ENCODE measurements around the gene RASSF10. TPM values are rescaled to one million over a fixed set of nuclear protein-coding genes. Genes with fewer than 3 reads are reported as not detected.
A peak's percentile ranks its signal among the peaks of the same experiment; 100 is the strongest.

Gene RASSF10
- total RNA-seq, 1 donor from 2014 or later, result 2.0 TPM

GRCh38 chr11:13009921-13010748, 1.0 kb downstream of the RASSF10 start:
- Mint-ChIP-seq H3K4me1 (ENCODE audit: low read depth, unreplicated experiment) (peaks cover 7% of the 10 kb centered on the region), H3K4me3 (ENCODE audit: unreplicated experiment) (peak overlapping the region; percentile 71), H3K27ac (ENCODE audit: unreplicated experiment) (no peak overlapping the region), H3K9me3 (ENCODE audit: unreplicated experiment) (peaks cover 6% of the 10 kb centered on the region), H3K36me3 (ENCODE audit: low read depth, unreplicated experiment) (peaks cover 2% of the 10 kb centered on the region), H3K27me3 (ENCODE audit: low read depth, unreplicated experiment) (peaks cover 34% of the 10 kb centered on the region)
- Histone ChIP-seq H3K9ac (ENCODE audit: low read length) (no peak overlapping the region), H3K27me3 (ENCODE audit: insufficient read depth, low read length) (peaks cover 76% of the 10 kb centered on the region), H3K4me3 (ENCODE audit: insufficient read depth, low read depth, low read length) (peak overlapping the region; percentile 40), H3K9me3 (ENCODE audit: insufficient read depth, low read depth, low read length) (peaks cover 5% of the 10 kb centered on the region), H2AFZ (ENCODE audit: low read depth, low read length) (peak overlapping the region; percentile 50), H3K27ac (ENCODE audit: low read depth, low read length) (no peak overlapping the region), H3K79me2 (ENCODE audit: insufficient read depth, low read length) (no peaks in the 10 kb centered on the region), H3K4me1 (ENCODE audit: insufficient read depth, low read length) (peaks cover 5% of the 10 kb centered on the region), H3K4me2 (ENCODE audit: low read length) (peak overlapping the region; percentile 83), H3K36me3 (ENCODE audit: insufficient read depth, low read length) (no peaks in the 10 kb centered on the region), H4K20me1 (ENCODE audit: insufficient read depth, low read length) (peaks cover 7% of the 10 kb centered on the region)
- TF ChIP-seq EZH2 (IDR thresholded peaks at IDR 0.05; ENCODE audit: insufficient read depth, low read length), result peak; percentile 72
- no peak for TF ChIP-seq CTCF (IDR thresholded peaks at IDR 0.05; ENCODE audit: insufficient read depth, low read depth, low read length)
- FAIRE-seq, result no peak
- peak; percentile 39 for DNase-seq (ENCODE audit: low read depth)

- peaks cover 6% of the 10 kb centered on the region for H3K9me3 Mint-ChIP-seq (ENCODE audit: unreplicated experiment)
- H2AFZ ChIP-seq (ENCODE audit: low read depth, low read length), result peak overlapping the region; percentile 50
These were observed 1.8 kb downstream of the RASSF10 start for GRCh38 chr11:13010749-13011465.

More at GRCh38 chr11:13010749-13011465, 1.8 kb downstream of the RASSF10 start:
- Histone ChIP-seq H3K4me3 (ENCODE audit: insufficient read depth, low read depth, low read length) (no peak overlapping the region), H3K9me3 (ENCODE audit: insufficient read depth, low read depth, low read length) (peaks cover 5% of the 10 kb centered on the region), H3K4me2 (ENCODE audit: low read length) (peak overlapping the region; percentile 83), H3K4me1 (ENCODE audit: insufficient read depth, low read length) (peaks cover 5% of the 10 kb centered on the region), H3K9ac (ENCODE audit: low read length) (no peak overlapping the region), H3K27ac (ENCODE audit: low read depth, low read length) (no peak overlapping the region), H3K27me3 (ENCODE audit: insufficient read depth, low read length) (peaks cover 80% of the 10 kb centered on the region), H3K79me2 (ENCODE audit: insufficient read depth, low read length) (no peaks in the 10 kb centered on the region), H3K36me3 (ENCODE audit: insufficient read depth, low read length) (no peaks in the 10 kb centered on the region), H4K20me1 (ENCODE audit: insufficient read depth, low read length) (peaks cover 7% of the 10 kb centered on the region)
- peaks cover 32% of the 10 kb centered on the region for H3K27me3 Mint-ChIP-seq (ENCODE audit: low read depth, unreplicated experiment)
- peak overlapping the region; percentile 82 for H3K4me3 Mint-ChIP-seq (ENCODE audit: unreplicated experiment)
- peak overlapping the region; percentile 6 for H3K27ac Mint-ChIP-seq (ENCODE audit: unreplicated experiment)
- peaks cover 2% of the 10 kb centered on the region for H3K36me3 Mint-ChIP-seq (ENCODE audit: low read depth, unreplicated experiment)
- no peak for FAIRE-seq
- peaks cover 7% of the 10 kb centered on the region for H3K4me1 Mint-ChIP-seq (ENCODE audit: low read depth, unreplicated experiment)
- peak; percentile 32 for TF ChIP-seq EZH2 (IDR thresholded peaks at IDR 0.05; ENCODE audit: insufficient read depth, low read length)
- no peak for TF ChIP-seq CTCF (IDR thresholded peaks at IDR 0.05; ENCODE audit: insufficient read depth, low read depth, low read length)
- no peak for DNase-seq (ENCODE audit: low read depth)
